ENCODE measurements around the gene LEP. TPM values are rescaled to one million over a fixed set of nuclear protein-coding genes. Genes with fewer than 3 reads are reported as not detected.

LEP gene
- polyA plus RNA-seq, 12 donors: 0.04 to 0.88 (median 0.10) TPM; not detected in 6

DNA sequence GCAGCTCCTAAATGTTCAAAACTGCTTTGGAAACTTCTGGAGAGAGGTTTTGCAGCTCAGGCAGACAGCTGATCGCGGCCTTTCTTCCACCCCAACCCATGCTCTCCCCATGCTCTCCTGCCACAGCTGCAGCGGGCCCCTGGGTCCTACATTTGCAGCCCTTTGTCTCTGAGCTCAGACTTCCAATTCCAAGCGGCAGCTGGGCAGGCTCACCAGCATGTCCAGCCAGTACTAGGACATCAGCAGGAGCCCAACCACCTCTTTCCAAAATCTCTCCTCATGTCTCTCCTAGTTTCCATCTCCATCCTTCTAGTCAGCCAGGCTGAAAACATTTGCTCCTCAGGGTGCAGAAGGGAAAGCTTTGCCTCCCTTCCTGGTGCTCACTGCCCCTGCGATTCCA, 6.0 kb downstream of the LEP start:
- DNase-seq: peak; percentile 19

DNA sequence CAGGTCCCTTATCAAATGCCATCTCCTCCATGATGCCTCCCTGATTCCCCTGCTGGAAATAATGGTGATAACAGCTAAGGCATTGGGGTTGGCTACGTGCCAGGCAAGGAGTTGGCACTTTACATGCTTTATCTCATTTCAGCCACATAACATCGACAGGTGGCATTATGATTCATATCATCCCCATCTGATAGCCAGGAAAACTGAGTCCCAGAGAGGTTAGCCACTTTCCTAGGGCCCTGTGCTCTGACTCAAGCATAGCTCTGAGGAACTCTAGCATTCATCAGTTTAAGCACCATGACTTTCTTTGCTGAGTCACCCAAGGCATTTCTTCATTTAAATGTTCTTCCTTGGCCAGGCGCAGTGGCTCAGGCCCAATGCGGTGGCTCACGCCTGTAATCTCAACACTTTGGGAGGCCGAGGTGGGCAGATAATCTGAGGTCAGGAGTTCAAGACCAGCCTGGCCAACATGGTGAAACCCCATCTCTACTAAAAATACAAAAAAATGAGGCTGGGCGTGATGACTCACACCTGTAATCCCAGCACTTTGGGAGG, 6.6 kb downstream of the LEP start:
- DNase-seq: no peak

DNA sequence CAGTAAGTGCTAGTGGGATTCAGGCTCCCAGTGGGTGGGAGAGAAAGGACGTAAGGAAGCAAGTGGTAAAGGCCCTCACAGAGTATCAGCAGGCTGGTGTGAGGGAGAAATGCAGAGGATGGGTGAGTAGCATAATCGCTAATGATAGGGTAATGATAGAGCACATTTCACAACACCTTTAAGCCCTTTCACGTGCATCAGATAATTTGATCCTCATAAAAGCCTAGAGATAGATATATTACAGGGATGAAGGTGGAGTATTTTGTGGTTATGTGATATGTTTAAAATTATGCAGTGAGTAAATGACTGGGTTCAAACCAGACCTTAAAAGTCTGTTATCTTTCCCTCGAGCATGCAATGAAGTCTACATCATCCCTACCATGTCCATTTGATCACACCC, 10.3 kb downstream of the LEP start:
- no peak for DNase-seq

DNA sequence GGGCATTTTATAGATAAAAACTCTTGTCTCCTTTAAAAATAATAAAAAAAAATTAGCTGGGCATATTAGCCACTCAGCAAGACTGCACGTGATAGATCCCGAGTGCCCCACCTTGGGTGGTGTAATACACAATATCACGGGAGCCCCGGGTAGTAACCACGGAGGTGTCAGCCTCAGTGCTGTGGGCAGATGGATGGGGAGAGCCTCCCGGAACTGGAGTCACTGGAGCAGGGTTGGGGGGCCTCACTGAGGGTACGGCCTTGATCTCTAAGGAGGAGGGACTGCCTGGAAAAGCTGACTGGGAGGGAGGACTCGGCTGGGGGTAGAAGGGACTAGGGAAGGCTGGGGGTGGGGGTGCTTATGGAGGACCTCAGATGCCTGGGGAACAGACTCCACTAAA, 12.6 kb downstream of the LEP start:
- DNase-seq: no peak

DNA sequence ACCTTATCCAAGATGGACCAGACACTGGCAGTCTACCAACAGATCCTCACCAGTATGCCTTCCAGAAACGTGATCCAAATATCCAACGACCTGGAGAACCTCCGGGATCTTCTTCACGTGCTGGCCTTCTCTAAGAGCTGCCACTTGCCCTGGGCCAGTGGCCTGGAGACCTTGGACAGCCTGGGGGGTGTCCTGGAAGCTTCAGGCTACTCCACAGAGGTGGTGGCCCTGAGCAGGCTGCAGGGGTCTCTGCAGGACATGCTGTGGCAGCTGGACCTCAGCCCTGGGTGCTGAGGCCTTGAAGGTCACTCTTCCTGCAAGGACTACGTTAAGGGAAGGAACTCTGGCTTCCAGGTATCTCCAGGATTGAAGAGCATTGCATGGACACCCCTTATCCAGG, 13.4 kb downstream of the LEP start:
- no peak for DNase-seq

DNA sequence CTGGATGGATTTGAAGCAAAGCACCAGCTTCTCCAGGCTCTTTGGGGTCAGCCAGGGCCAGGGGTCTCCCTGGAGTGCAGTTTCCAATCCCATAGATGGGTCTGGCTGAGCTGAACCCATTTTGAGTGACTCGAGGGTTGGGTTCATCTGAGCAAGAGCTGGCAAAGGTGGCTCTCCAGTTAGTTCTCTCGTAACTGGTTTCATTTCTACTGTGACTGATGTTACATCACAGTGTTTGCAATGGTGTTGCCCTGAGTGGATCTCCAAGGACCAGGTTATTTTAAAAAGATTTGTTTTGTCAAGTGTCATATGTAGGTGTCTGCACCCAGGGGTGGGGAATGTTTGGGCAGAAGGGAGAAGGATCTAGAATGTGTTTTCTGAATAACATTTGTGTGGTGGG, 14.2 kb downstream of the LEP start:
- DNase-seq: no peak

DNA sequence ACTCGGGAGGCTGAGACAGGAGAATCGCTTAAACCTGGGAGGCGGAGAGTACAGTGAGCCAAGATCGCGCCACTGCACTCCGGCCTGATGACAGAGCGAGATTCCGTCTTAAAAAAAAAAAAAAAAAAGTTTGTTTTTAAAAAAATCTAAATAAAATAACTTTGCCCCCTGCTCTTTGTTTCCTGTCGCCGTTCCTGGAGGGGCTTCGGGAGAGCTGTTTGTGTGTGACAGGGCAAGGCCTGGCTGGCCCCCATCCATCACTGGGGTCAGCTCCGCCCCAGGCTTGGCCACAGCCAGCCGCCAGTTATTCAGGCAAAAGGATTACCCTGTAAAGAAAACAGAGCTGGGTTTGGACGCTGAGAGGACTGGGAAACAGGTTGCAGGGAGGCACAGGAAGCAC, 16.4 kb downstream of the LEP start:
- no peak for DNase-seq

DNA sequence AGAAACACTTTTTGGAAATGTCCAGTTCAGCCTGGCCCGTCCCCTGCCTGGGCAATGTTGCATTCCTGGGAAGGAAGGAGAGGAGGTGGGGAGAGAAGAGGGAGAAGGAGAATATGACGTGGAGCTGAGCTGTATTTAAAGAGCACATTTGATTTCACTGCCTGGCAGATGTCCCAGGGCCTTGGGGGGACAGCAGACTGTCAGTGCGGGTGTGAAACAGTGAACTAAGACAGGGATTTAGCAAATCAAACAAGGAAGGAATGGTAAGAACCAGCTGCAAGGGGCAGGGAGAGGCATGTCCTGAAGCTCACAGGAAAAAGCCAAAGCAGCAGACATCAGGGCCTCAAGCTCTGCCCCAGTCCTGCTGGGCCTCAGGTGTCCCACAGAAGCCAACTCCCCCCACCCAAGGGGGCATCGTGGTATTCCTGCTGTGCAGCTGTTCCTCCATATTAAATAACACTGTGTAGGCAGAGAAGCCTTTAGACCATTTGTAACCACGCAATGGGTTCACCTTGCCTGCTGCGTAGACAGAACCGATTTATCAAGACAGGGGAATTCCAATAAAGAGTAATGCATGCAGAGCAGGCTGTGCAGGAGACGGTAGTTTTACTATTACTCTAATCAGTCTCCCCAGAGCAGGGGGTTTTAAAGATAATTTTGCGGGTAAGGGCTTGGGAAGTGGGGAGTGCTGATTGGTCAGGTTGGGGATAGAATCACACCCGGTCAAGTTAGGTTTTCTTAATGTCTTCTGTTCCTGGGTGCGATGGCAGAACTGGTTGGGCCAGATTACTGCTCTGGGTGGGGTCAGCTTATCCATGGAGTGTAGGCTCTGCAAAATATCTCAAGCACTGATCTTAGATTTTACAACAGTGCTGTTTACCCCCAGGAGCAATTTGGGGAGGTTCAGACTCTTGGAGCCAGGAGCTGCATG, 18.3 kb downstream of the LEP start:
- no peak for DNase-seq

DNA sequence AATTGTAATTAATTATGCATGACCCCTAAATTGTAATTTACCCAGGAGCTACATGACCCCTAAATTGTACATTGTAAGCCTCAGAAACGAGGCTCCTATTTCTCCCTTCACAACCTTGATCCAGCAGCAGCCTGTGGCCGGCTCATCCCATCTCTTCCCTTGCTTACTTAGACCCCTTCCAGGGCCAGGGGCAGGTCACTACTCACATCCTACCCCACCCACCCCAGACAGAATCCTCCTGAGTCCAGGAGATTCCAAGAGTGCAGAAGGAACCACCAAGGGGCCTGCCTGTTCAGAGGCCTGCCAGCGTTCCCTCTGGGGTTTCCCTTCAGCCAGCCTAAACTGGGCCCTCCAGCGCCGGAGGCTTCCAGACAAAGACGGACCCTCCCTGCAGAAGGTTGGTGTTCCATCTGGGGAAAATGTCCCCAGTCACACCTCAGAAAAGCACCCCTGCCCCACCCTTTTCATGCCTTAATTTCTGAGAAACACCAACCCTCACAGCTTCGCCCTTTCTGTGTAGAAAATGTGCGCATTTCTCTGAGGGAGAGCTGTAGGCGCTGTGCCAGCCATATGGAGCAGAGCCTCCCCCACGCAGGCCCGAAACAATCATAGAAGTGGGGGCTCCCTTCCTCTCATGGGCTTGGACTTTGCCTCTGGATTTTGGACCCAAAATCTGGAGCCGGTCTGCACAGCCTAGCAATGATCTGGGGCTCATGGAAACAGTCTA, 19.2 kb downstream of the LEP start:
- DNase-seq: no peak

DNA sequence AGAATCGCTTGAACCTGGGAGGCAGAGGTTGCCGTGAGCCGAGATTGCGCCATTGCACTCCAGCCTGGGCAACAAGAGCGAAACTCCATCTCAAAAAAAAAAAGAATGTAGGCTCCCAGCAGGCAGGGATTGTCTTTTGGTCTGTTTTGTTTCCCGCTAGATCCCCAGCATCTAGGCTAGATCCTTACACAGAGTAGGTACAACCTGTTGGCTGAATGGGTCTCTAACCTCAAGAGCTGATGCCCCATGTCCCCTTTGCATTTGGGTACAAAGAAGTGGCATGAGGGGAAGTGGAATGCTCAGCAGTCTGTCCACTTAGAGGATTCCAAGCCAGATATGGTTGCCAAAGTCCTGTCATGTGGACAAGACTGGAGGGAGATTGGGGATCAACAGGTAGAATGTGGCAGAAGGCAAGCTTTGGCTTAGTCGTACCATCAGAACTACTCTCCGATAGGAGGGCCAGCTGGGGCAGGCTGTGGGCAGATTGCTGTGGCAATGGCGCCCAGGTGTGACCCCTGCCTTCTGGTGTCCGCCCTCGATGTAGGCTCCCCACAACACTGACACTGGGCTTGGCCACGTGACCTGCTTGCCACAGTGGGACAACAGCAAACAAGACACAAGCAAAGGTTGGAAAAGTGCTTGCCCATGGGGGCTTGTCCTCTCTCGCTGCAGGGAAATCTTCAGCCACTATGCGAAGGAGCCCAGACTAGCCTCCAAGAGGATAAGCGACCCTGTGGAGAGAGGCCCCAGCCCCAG, 21.4 kb downstream of the LEP start:
- no peak for DNase-seq

DNA sequence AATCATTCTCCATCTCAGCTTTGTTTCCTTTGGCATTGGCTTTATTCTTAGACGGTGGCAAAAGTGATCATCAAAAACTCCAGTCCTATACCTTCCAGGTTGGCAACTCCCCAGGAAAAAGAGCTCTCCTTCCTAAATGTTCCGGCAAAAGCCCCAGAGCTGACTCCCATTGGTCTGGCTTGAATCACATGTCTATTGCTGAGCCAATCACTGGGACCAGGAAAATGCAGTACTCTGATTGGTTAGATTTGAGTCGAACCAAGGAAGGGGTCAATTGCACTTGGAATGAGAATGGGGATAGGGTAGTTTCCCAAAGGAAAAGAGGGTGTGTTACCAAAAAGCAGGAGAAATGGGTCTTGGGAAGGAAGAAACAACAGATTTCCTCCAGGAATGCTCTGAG, 22.3 kb downstream of the LEP start:
- DNase-seq: no peak

DNA sequence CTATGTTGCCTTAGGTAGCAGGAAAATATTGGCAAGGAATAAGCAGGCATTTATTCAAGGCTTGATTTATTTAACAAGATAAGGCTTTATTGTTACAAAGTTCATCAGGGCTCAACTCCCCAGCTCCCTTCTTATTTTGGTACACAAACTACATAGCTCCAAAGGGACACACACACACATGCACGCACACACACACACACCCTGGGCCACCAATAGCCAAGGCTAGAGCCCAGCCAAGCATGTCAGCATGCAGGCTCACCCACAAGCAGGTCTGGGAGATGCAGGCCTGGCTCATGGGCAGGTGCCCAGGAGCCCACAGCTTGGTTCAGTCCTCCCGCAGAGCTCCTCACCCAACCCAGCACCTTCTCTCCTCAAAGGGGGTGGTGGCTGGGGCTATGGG, 23.4 kb downstream of the LEP start:
- DNase-seq: no peak

DNA sequence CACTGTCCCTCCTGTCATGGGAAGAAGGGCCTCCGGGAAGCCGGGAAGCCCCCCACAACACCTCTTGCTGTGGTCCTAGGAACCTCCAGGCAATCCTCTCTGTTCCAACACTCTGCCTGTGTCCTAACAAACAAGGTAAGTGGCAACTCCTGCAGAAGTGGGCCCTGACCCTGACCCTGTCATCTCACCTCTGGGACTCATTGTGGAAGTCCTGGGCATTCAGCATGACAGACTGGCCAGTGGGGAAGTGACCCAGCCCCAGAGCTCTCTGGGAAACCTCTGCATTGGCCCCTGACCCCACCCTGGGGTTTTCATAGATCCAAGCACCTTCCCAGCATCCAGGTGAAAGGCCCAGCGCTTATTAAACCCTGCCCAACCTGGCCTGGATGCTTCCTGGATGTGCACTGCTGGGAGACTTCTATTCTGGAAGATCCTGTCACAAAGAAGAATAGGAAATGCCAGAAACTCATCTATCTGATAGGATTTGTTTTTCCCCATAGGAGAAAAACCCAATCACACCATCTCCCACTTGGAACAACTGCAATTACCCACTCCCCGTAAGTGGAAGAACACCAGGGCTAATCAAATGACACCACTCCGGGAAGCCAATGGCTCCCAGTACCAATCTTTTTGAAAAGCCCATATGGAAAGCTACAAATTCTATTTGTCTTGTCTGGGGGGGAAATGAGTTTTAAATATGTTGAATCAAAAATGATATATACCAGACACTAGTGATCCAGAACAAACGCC, 24.3 kb downstream of the LEP start:
- no peak for DNase-seq

DNA sequence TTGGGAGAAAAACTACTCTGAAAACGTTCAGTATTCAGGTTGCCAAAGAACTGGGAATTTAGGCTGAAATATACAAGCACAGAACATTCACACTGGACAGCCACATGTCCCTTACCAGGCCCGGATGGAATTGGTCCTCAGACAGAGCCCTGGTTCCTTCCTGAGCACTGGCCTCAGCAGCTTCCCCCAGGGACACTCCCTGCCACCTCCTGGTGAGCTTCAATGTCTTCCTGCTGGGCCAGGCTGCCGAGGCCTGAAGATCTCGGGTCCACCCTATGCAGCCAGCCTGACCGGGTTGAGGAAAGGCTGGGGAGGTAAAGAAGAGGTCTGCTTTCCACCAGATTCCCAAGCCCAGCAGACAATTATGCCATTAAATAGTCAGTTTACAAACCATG, 24.8 kb downstream of the LEP start:
- no peak for DNase-seq

DNA sequence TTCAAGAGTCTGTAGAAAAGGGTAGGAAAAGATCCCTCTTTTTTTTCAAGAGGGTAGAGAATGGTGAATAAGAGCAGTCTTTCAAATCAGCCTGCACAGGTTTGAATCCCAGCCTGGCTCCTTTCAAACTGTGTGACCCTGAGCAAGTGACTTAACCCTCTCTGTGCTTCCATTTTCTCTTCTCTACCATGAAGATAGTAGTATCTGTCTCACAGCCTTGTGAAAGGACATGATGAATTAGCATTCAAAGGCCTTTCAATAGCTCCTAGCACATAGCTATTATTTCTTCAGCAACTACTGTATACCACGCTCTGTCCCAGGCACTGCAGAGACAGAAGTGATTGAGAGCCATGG, 25.4 kb downstream of the LEP start:
- DNase-seq: no peak

DNA sequence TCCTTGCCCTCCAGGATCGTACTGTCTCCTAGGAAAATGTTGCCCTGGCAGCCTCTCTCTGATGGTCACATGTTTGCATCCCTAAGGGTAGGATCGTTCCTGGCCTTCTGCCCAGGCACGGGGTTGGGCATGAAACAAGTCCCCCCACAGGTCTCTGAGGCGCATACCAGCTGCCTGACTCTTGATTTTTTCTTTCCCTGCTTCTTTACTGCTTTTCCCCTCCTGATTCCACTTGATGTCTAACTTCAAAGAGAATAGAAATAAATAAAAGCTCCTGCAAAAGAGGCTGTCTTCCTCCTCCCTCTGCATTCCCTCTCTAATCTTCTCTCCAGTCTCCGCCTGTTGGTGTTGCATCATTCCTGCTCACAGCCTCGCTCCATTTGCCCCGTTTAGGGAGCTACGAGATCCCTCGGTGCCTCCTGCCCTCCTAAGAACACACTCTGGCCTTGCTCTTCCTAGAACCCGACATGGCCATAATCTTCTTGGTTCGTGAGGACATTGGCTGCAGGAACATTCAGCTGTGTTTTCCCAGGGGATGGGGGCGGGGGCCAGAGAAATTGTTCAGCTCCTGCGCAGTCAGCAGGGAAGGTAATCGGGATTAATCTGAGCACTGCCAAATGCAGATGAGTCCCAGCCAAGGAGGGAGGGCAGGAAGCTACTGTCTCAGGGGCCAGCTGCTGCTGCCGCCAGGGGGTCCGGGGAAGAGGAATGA, 26.0 kb downstream of the LEP start:
- peak; percentile 63 for DNase-seq

DNA sequence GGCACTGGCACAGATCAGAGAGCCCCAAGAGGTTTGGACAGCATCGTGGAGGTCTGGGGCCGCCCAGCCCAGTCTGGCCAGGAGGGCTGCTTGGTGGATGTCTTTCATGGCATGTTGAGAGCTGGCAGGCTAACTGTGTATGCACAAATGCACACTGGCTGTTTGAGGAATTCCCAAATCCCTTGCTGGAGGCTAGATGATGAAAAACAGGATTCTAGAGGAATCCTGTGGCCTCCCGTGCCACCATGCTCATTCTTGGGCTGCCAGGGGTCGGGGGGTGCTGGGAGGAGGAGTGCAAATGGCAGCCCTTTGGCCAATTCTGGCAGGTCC, 26.5 kb downstream of the LEP start:
- no peak for DNase-seq

DNA sequence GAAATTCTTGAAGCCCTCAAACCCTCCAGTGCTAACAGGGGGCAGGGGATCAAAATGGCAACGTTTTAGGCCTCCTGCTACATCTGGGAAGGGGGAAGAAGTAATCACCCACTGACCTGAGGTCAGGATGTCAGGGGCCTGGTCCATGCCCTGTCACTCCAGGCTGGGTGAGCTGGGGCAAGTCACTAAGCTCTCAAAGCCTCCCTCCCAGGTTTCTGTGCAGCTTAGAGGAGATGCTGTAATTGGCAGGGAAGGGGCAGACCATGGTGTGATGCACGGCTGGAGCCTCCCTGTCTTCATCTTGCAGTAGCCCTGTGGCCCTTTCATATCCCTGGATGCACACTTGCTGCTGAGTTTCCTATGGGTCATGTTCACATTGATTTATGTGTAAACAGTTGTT, 27.2 kb downstream of the LEP start:
- no peak for DNase-seq

DNA sequence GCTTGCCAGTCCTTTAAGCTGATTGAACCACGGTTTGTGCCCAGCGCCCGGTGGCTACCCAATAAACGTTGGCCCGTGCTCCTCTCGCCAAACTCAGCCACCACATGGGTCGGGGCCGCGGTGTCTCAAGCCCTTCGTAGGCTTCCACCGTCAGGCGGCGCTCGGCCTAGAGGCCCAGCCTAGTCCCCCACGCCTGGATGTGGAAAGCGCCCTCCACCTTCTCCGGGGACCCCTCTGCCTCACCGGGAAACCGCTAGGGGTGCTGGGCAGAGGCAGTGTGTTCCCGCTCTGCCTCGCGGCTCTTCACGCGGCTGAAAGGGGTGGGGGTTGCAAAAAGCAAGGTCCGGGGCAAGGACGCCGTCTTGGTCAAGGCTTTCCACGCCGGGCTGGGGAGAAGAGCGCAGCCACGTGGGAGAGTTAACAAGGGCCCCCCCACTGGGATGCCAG, 29.8 kb downstream of the LEP start:
- no peak for DNase-seq

DNA sequence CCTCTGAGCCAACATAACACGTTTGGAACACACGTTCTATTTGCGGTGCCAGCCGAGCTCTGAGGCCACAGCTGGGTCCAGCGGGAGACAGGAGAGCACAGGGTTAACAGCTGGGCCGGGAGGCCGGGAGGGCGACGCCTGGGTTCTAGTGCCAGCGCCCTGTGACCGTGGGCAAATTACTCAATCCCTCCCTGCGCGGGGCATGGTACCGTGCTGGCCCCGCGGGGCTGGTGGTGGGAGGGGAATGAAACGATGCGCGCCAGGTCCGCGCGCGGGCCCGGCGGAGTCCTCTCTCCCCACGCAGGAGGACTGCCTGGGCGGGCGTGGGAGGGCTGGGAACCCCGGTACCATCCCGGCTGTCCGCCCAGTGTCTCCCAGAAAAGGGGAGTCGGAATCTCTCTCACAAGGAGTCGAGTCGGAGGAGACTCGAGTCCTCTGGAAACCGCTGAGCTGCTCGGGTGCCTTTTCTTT, 30.4 kb downstream of the LEP start:
- no peak for DNase-seq

DNA sequence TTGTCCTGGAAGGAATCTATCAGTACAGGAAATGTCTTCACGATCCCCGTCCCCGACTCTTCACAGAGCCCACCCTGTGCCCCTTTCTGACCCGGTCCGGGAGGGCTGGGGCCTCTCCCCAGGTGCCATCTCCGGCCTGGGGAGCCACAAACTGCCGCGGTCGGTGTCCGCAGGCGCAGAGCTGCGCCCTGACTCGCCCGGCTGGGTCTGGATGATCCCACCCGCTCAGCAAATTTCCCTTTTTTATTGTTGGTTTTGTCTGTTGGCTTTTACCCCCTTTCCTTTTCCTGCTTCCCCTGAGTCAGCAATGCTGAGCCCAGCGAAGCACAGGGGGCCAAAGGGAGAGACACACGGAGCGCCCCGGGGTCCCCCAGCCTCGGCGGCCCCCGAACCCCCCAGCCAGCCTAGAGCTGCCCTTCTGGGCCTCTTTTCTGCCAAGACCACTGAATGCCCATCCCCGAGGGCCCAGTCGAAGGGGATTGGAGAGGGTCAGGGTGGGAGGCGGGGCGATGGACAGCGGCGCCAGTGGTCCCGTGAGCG, 30.9 kb downstream of the LEP start:
- DNase-seq: no peak
